HG03097 (cell line): Measurements from ENCODE around the gene MLPH.

Experiments used
- ATAC-seq: cut with Tn5 transposase; IDR thresholded peaks from one replicate; pipeline ENCODE4 v1.9.1; 2021; ENCODE audit not compliant: unreplicated experiment, low FRiP score

The MLPH gene

GRCh38 chr2:237539681-237540080, 52.6 kb downstream of the MLPH start:
- ATAC-seq = no peak

DNA sequence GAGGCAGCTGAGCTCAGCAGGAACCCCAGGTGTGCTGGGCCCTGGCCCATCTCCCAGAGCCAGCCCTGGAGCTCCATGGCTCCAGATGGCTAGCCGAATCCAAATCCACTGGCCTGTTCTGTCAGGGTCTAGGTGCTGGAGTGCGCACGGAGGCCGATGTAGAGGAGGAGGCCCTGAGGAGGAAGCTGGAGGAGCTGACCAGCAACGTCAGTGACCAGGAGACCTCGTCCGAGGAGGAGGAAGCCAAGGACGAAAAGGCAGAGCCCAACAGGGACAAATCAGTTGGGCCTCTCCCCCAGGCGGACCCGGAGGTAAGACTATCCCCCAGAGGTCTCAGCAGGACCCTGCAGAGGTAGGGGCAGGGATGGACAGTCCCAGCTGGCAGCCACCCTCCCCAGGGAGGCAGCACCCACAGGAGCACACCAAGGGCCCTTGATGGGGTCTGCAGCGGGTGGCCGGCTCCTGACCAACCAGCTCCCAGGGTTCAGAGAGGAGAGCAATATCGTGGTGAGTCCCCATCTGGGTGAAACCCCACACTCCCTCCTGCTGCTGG, 53.2 kb downstream of the MLPH start:
- no peak for ATAC-seq

GRCh38 chr2:237540823-237541222, 53.8 kb downstream of the MLPH start:
- no peak for ATAC-seq

GRCh38 chr2:237541243-237541642, 54.2 kb downstream of the MLPH start:
- ATAC-seq = no peak

- ATAC-seq = no peak
Observed at GRCh38 chr2:237542001-237542704, 55.1 kb downstream of the MLPH start.

DNA sequence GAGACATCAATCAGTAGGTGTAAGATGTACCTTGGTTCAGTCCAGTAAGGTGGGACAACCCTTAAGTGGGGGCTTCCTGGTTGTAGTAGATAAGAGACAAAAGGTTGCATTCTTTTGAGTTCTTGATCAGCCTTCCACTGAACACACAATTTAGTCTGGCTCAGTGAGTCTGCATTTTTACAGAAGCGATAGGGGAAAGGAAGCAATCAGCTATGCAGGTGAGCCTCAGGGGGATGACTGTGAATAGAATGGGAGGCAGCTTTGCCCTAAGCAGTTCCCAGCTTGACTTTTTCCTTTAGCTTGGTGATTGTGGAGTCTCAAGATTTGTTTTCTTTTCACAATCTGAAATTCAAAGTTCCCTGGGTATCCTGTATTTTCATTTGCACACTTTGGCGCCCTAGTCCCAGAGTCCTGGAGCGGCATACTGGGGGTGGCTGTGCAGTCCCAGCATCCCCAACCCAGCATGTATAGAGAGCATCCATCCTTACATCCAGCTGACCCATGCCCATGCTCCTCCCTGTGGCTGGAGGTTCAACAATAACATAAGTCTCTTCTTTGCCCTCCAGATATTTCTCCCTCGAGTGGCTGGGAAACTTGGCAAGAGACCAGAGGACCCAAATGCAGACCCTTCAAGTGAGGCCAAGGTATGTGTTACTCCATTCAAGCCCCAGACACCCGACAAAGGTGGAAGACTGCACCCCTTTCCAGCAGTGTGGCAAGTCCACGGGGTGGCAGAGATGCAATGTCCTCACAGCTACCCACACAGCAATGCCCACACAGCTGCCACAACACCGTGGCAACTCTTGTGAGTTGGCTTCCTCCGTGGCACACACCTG, 59.2 kb downstream of the MLPH start:
- ATAC-seq = no peak

- no peak for ATAC-seq
Observed at GRCh38 chr2:237546876-237547395, 59.9 kb downstream of the MLPH start.

- ATAC-seq = no peak
Observed at GRCh38 chr2:237547841-237548416, 60.9 kb downstream of the MLPH start.

DNA sequence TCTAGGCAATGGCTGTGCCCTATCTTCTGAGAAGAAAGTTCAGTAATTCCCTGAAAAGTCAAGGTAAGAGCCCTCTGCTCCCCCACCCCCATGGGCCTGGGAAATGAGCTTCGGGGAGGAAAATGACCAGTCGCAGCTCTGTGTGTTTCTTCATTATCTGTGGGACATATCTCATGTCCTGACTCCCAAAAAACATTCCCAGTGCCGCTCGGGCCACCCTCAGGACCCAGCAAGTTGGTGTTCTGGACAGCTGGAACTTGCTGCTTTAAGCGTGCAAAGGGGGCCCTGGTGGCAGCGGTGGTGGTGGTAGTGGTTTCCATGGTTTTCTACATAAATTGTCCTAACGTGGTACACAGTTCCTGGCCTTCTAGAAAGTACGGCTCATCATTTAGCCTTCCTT, 62.2 kb downstream of the MLPH start:
- no peak for ATAC-seq

- ATAC-seq = no peak
Observed at GRCh38 chr2:237549643-237550415, 62.8 kb downstream of the MLPH start.

GRCh38 chr2:237551071-237551574, 64.1 kb downstream of the MLPH start:
- ATAC-seq = no peak

GRCh38 chr2:237552908-237553307, 65.9 kb downstream of the MLPH start:
- ATAC-seq = no peak

GRCh38 chr2:237553948-237554347, 66.9 kb downstream of the MLPH start:
- no peak for ATAC-seq

GRCh38 chr2:237555560-237555959, 68.5 kb downstream of the MLPH start:
- ATAC-seq = no peak

GRCh38 chr2:237556773-237557632, 70.0 kb downstream of the MLPH start:
- peak; percentile 90 for ATAC-seq

GRCh38 chr2:237557633-237558015, 70.6 kb downstream of the MLPH start:
- ATAC-seq = no peak

DNA sequence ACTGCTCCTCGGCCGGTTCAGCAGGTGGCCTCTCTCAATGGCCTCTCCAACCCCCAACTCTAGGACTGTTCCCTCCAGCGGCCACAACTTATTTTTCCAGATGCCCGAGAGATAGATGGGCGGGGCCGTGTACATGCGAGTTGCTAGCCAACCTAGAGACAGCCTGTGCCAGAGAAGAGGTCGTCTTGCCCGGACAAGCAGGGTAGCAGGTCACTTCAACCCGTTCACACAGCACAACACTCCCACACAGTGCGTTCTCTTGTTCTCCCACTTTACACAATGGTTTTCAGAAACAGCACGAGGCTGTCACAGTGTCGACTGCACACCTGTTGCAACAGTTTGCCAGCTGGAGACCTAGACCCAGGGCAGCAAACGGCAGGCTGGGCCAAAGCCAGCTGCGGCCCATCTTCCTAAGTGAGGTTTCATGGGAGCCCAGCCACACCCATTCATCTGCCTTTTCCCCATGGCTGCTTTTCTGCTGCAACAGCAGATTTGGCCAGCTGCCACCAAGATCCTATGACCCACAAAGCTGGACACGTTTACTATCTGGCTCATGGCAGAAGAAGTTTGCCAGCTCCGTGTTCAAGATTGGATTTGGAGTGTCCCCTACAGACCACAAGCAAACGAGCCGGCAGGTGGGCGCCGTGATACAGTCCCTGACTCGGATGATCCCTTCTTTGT, 72.0 kb downstream of the MLPH start:
- ATAC-seq = no peak

DNA sequence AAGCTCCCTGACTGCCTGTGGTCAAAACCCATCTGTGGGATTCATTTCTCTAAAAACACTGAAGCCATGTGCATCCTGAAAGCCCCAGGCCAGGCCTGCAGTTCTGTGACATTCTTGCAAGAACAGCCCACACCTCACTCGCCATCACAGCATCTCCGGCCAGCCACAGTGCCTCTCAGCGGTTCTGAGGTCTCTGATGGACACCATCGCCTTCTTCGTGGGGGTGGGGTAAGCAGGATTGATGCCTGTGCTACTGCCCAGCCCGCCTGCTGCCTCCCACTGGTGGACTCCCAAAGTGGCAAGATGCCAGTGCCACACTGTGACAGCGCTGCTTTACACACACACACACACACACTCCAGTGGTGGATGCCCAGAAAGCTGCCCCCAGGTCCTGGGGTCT, 74.2 kb downstream of the MLPH start:
- no peak for ATAC-seq

GRCh38 chr2:237563816-237564215, 76.8 kb downstream of the MLPH start:
- ATAC-seq = no peak
